ENCODE measurements around the gene TSPO. TPM values are rescaled to one million over a fixed set of nuclear protein-coding genes. Genes with fewer than 3 reads are reported as not detected.
A peak's percentile ranks its signal among the peaks of the same experiment; 100 is the strongest.

Gene TSPO
- polyA plus RNA-seq, 1 of the 3 experiments (the other 2 are of a cell fraction): 156 TPM

DNA sequence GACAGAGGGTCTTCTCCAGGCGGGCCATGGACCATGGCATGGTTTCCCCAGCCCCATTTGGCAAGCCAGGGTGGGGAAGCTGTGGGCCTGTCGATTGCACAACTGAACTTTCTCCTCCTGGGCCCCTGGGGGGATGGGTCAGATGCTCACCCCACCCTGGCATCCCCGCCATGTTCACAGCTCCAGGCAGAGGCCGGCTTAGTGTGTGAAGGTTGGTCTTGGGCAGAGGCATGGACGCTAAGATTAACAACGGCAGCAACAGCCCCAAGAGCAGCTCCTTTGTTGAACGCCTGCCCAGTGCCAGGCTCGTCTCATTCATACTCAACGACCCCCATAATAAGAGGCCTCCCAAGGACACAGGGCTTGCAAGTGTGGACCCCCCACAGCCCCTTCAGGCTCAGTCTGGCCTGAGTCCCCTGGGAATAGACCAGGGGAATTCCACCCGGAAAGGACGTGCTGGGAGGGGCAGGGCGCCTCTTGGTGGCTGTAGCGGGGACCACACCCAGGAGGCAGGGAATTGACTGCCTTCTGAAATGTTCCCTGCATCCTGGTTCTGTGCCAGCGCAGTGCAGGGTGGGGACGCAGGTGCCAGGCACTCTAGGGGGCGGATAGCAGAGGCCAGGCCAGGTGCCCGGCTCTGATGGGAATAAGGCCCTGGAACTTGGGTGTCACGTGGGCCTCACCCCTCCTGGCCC, 8.3 kb downstream of the TSPO start:
- H2AFZ ChIP-seq (ENCODE audit: low read depth): no peak overlapping the region
- H3K4me2 ChIP-seq: no peak overlapping the region
- no peaks in the 10 kb centered on the region for H3K36me3 ChIP-seq (replicated peaks in 1 of 2; ENCODE audit: control insufficient read depth in 1 of 2, insufficient read depth in 2 of 2, low read length in 1 of 2)
- H3K9me3 ChIP-seq: no peaks in the 10 kb centered on the region
- no peaks in the 10 kb centered on the region for H3K27me3 ChIP-seq (ENCODE audit: insufficient read depth)
- no peaks in the 10 kb centered on the region for H3F3A ChIP-seq (replicated peaks; ENCODE audit: insufficient read depth)
- TF ChIP-seq, protein P1, sequence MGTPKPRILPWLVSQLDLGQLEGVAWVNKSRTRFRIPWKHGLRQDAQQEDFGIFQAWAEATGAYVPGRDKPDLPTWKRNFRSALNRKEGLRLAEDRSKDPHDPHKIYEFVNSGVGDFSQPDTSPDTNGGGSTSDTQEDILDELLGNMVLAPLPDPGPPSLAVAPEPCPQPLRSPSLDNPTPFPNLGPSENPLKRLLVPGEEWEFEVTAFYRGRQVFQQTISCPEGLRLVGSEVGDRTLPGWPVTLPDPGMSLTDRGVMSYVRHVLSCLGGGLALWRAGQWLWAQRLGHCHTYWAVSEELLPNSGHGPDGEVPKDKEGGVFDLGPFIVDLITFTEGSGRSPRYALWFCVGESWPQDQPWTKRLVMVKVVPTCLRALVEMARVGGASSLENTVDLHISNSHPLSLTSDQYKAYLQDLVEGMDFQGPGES (IDR thresholded peaks at IDR 0.05; ENCODE audit: low read depth, low read length): no peak
- TF ChIP-seq CTCF (IDR thresholded peaks at IDR 0.05): peak; percentile 14; the same call in 1 of the 2 replicates
- peaks cover 21% of the 10 kb centered on the region for H3K79me2 ChIP-seq (ENCODE audit: insufficient read depth)
- WGBS (ENCODE audit: low lambda C conversion rate): 80% methylated on average over 2 of the region's 18 CpGs
- no peak overlapping the region for H3K4me3 ChIP-seq (ENCODE audit: low read depth in 2 of 2, low read length in 1 of 2)
- no peaks in the 10 kb centered on the region for H3K4me1 ChIP-seq (ENCODE audit: control insufficient read depth in 1 of 2, insufficient read depth in 2 of 2, low read depth in 1 of 2, low read length in 1 of 2)
- POLR2A ChIA-PET: no interaction called here
- DNase-seq: peak; percentile 45
- peaks cover 4% of the 10 kb centered on the region; the same call in 1 of the 2 replicates for H4K20me1 ChIP-seq (ENCODE audit: insufficient read depth)
- no peak overlapping the region for H3K9ac ChIP-seq
- no peaks in the 10 kb centered on the region for H3K9me2 ChIP-seq
- H3K27ac ChIP-seq (ENCODE audit: low read depth in 2 of 2, low read length in 1 of 2): no peak overlapping the region
- CTCF ChIA-PET: no interaction called here

- H3K9me3 ChIP-seq: no peaks in the 10 kb centered on the region
- TF ChIP-seq MEF2A (IDR thresholded peaks at IDR 0.05; ENCODE audit: borderline replicate concordance, low read depth) (no peak), SMC3 (IDR thresholded peaks at IDR 0.05; ENCODE audit: low read depth, low read length) (no peak), ELF1 (IDR thresholded peaks at IDR 0.05) (no peak), FOSL2 (IDR thresholded peaks at IDR 0.05; ENCODE audit: borderline replicate concordance, low read depth) (no peak), REST (IDR thresholded peaks at IDR 0.05; ENCODE audit: low read depth, low read length) (no peak), YY1 (IDR thresholded peaks at IDR 0.05; ENCODE audit: low read depth) (no peak), RAD21 (IDR thresholded peaks at IDR 0.05; ENCODE audit: low read length) (no peak), POLR2AphosphoS5 (IDR thresholded peaks at IDR 0.05; ENCODE audit: low read depth, low read length) (no peak), TCF12 (IDR thresholded peaks at IDR 0.05) (no peak), RXRA (IDR thresholded peaks at IDR 0.05; ENCODE audit: borderline replicate concordance, low read depth) (no peak), RCOR1 (IDR thresholded peaks at IDR 0.05; ENCODE audit: low read length) (no peak), SIN3A (IDR thresholded peaks at IDR 0.05; ENCODE audit: borderline replicate concordance, low read depth, low read length) (no peak)
- TF ChIP-seq, protein P2, sequence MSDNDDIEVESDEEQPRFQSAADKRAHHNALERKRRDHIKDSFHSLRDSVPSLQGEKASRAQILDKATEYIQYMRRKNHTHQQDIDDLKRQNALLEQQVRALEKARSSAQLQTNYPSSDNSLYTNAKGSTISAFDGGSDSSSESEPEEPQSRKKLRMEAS (IDR thresholded peaks at IDR 0.05; ENCODE audit: low read depth): no peak
- DNase-seq: no peak
- 100% methylated on average over 3 of the region's 8 CpGs for WGBS (ENCODE audit: low lambda C conversion rate)
- H3K27ac ChIP-seq (ENCODE audit: low read depth in 2 of 2, low read length in 1 of 2): no peak overlapping the region
- peaks cover 4% of the 10 kb centered on the region; the same call in 1 of the 2 replicates for H4K20me1 ChIP-seq (ENCODE audit: insufficient read depth)
- H3K27me3 ChIP-seq (ENCODE audit: insufficient read depth): no peaks in the 10 kb centered on the region
- H3K4me3 ChIP-seq (ENCODE audit: low read depth in 2 of 2, low read length in 1 of 2): no peak overlapping the region
- no peaks in the 10 kb centered on the region for H3F3A ChIP-seq (replicated peaks; ENCODE audit: insufficient read depth)
- no peak overlapping the region for H2AFZ ChIP-seq (ENCODE audit: low read depth)
- no peaks in the 10 kb centered on the region for H3K36me3 ChIP-seq (replicated peaks in 1 of 2; ENCODE audit: control insufficient read depth in 1 of 2, insufficient read depth in 2 of 2, low read length in 1 of 2)
- H3K4me1 ChIP-seq (ENCODE audit: control insufficient read depth in 1 of 2, insufficient read depth in 2 of 2, low read depth in 1 of 2, low read length in 1 of 2): no peaks in the 10 kb centered on the region
- H3K4me2 ChIP-seq: no peak overlapping the region
- no peaks in the 10 kb centered on the region for H3K9me2 ChIP-seq
- no peak overlapping the region for H3K9ac ChIP-seq
- H3K79me2 ChIP-seq (ENCODE audit: insufficient read depth): peaks cover 17% of the 10 kb centered on the region; the same call in 1 of the 2 replicates
- CTCF ChIA-PET: no interaction called here
- POLR2A ChIA-PET: no interaction called here
Measured at GRCh38 chr22:43160497-43161126, 9.3 kb downstream of the TSPO start.

Data from SK-N-SH (cell line).